Measurements from ENCODE around the gene TNFRSF13B.
A peak's percentile ranks its signal among the peaks of the same experiment; 100 is the strongest.

The TNFRSF13B gene

DNA sequence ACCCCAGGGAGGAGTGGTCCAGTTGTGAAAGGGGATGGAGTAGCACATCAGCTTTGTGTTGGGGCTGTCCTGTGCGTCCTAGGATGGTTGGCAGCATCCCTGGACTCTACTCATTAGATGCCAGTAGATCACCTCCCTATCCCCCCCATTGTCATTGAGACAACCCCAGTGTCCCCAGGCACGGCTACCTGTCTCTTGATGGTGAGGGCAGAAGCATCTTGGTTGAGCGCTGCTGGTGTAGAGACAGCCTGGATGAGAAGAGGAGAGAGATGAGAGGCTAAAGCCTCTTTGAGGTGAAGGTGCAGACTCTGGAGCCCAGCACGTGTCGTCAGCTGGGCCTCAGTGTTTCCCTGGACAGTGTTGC is 55.4 kb downstream of the TNFRSF13B start:
- TF ChIP-seq POLR2A (IDR thresholded peaks at IDR 0.05; ENCODE audit: extremely low read depth, insufficient read length) (no peak), MAX (IDR thresholded peaks at IDR 0.05; ENCODE audit: low read depth, low read length) (no peak), MYC (IDR thresholded peaks at IDR 0.05; ENCODE audit: low read depth, low read length) (no peak)
- TF ChIP-seq, protein P1, sequence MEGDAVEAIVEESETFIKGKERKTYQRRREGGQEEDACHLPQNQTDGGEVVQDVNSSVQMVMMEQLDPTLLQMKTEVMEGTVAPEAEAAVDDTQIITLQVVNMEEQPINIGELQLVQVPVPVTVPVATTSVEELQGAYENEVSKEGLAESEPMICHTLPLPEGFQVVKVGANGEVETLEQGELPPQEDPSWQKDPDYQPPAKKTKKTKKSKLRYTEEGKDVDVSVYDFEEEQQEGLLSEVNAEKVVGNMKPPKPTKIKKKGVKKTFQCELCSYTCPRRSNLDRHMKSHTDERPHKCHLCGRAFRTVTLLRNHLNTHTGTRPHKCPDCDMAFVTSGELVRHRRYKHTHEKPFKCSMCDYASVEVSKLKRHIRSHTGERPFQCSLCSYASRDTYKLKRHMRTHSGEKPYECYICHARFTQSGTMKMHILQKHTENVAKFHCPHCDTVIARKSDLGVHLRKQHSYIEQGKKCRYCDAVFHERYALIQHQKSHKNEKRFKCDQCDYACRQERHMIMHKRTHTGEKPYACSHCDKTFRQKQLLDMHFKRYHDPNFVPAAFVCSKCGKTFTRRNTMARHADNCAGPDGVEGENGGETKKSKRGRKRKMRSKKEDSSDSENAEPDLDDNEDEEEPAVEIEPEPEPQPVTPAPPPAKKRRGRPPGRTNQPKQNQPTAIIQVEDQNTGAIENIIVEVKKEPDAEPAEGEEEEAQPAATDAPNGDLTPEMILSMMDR (IDR thresholded peaks at IDR 0.05; ENCODE audit: low read depth, low read length): no peak
- H3K4me3 ChIP-seq (ENCODE audit: low read depth, low read length): no peak overlapping the region
- DNase-seq (ENCODE audit: low read depth): no peak

GRCh38 chr17:16915752-16916556 is 56.0 kb downstream of the TNFRSF13B start:
- TF ChIP-seq POLR2A (IDR thresholded peaks at IDR 0.05; ENCODE audit: extremely low read depth, insufficient read length): no peak
- no peak for TF ChIP-seq MAX (IDR thresholded peaks at IDR 0.05; ENCODE audit: low read depth, low read length)
- TF ChIP-seq MYC (IDR thresholded peaks at IDR 0.05; ENCODE audit: low read depth, low read length): no peak
- TF ChIP-seq, protein P1 (IDR thresholded peaks at IDR 0.05; ENCODE audit: low read depth, low read length): peak; percentile 78
- H3K4me3 ChIP-seq (ENCODE audit: low read depth, low read length): no peak overlapping the region
- DNase-seq (ENCODE audit: low read depth): peak; percentile 66

GRCh38 chr17:16913463-16913862 is 58.5 kb downstream of the TNFRSF13B start:
- TF ChIP-seq, protein P1 (IDR thresholded peaks at IDR 0.05; ENCODE audit: low read depth, low read length): no peak
- no peak for TF ChIP-seq MAX (IDR thresholded peaks at IDR 0.05; ENCODE audit: low read depth, low read length)
- no peak for TF ChIP-seq POLR2A (IDR thresholded peaks at IDR 0.05; ENCODE audit: extremely low read depth, insufficient read length)
- no peak for TF ChIP-seq MYC (IDR thresholded peaks at IDR 0.05; ENCODE audit: low read depth, low read length)
- H3K4me3 ChIP-seq (ENCODE audit: low read depth, low read length): no peak overlapping the region
- DNase-seq (ENCODE audit: low read depth): no peak

DNA sequence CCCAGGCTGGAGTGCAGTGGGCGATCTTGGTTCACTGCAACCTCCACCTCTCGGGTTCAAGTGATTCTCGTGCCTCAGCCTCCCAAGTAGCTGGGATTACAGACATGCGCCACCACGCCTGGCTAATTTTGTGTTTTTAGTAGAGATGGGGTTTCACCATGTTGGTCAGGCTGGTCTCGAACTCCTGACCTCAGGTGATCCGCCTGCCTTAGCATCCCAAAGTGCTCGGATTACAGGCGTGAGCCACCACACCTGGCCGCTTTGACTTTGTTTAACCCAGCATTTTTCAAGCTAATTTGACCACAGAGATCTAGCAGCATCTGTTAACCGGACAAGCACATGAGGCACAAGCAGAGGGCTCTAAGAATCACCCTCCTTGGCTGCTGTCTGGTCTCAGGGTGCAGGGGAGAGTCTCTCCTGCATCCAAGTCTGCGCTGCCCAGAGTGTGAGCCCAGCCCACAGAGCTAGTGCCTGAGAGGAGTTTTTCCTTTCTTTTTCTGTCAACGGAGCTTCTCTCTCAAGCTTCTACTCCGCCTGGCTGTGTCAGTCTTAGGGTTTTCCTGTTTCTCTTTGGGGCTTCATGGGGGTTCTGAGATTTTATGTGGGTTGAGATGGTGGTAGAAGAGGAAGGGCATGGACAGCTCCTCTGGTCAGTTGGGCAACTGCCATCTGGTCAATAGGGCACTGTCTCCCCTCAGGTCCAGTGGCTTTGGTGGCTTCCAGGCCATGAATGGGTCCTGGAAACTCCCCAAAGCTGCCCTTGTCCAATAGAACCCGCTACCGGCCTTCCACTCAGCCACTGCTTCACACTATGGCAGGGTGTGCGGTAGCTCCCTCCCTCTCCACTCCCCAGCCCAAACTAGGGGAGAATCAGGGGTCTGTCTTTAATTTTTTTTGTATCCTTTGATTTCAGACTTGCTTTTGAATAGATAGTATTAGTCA is 59.6 kb downstream of the TNFRSF13B start:
- DNase-seq (ENCODE audit: low read depth): no peak
- TF ChIP-seq MYC (IDR thresholded peaks at IDR 0.05; ENCODE audit: low read depth, low read length): no peak
- no peak for TF ChIP-seq POLR2A (IDR thresholded peaks at IDR 0.05; ENCODE audit: extremely low read depth, insufficient read length)
- TF ChIP-seq, protein P1 (IDR thresholded peaks at IDR 0.05; ENCODE audit: low read depth, low read length): no peak
- TF ChIP-seq MAX (IDR thresholded peaks at IDR 0.05; ENCODE audit: low read depth, low read length): no peak
- H3K4me3 ChIP-seq (ENCODE audit: low read depth, low read length): no peak overlapping the region

DNA sequence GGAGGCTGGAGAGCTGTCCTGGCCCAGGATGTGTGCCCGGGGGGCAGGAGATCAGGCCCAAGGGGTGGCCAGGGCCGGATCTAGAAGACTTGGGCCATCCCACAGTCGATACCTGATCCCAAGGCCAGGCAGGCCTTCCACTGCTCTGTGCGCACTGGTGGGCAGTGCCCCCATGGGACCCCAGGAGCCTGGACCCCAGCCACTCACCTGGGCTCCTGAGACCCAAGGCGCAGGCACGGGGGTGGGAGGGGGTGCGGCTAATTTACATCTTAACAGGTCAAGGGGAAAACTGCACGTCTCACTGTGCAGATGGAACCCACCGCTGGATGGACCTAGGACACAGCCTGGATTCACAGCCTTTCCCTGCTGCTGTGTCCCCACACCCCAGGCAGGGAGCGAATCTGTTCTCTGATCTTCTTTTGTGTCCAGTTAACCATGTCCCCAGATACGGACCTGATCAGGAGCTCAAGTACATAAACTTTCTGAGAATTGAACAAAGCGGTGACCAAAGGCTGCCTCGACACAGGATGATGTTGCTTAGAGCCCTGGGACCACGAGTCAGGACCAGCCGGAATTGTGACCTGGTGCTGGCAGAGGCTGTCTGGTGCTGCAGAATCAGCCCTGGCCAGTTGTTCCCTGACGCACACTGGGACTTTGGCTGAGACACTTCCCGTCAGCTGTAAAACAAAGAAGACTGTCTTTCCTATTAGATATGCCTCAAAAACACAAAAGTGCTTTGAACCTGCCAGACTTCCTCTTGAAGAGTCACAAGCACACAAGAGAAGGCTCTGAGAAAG is 60.6 kb downstream of the TNFRSF13B start:
- no peak overlapping the region for H3K4me3 ChIP-seq (ENCODE audit: low read depth, low read length)
- no peak for TF ChIP-seq POLR2A (IDR thresholded peaks at IDR 0.05; ENCODE audit: extremely low read depth, insufficient read length)
- TF ChIP-seq MAX (IDR thresholded peaks at IDR 0.05; ENCODE audit: low read depth, low read length): no peak
- TF ChIP-seq MYC (IDR thresholded peaks at IDR 0.05; ENCODE audit: low read depth, low read length): no peak
- TF ChIP-seq, protein P1 (IDR thresholded peaks at IDR 0.05; ENCODE audit: low read depth, low read length): no peak
- DNase-seq (ENCODE audit: low read depth): no peak
